ENCODE measurements around the gene TNFSF18.

Gene TNFSF18

GRCh38 chr1:173056365-173056764 lies 5.6 kb upstream of the TNFSF18 start:
- peaks cover 9% of the 10 kb centered on the region for H3K27me3 Mint-ChIP-seq (ENCODE audit: low read depth)
- no peaks in the 10 kb centered on the region for H3K36me3 Mint-ChIP-seq (ENCODE audit: low read depth)
- H3K9me3 Mint-ChIP-seq: no peaks in the 10 kb centered on the region
- H3K4me1 Mint-ChIP-seq (ENCODE audit: low read depth): no peaks in the 10 kb centered on the region
- H3K27ac Mint-ChIP-seq: no peak overlapping the region
- no peak overlapping the region for H3K4me3 Mint-ChIP-seq

GRCh38 chr1:173052681-173053196 lies 2.0 kb upstream of the TNFSF18 start:
- no peaks in the 10 kb centered on the region for H3K9me3 Mint-ChIP-seq
- no peak overlapping the region for H3K27ac Mint-ChIP-seq
- H3K27me3 Mint-ChIP-seq (ENCODE audit: low read depth): peaks cover 18% of the 10 kb centered on the region
- H3K4me1 Mint-ChIP-seq (ENCODE audit: low read depth): no peaks in the 10 kb centered on the region
- H3K4me3 Mint-ChIP-seq: no peak overlapping the region
- H3K36me3 Mint-ChIP-seq (ENCODE audit: low read depth): no peaks in the 10 kb centered on the region

GRCh38 chr1:173049322-173049633 lies 1.5 kb downstream of the TNFSF18 start:
- Mint-ChIP-seq H3K27ac (no peak overlapping the region), H3K4me1 (ENCODE audit: low read depth) (no peaks in the 10 kb centered on the region), H3K27me3 (ENCODE audit: low read depth) (peaks cover 14% of the 10 kb centered on the region), H3K36me3 (ENCODE audit: low read depth) (no peaks in the 10 kb centered on the region), H3K9me3 (no peaks in the 10 kb centered on the region), H3K4me3 (no peak overlapping the region)

DNA sequence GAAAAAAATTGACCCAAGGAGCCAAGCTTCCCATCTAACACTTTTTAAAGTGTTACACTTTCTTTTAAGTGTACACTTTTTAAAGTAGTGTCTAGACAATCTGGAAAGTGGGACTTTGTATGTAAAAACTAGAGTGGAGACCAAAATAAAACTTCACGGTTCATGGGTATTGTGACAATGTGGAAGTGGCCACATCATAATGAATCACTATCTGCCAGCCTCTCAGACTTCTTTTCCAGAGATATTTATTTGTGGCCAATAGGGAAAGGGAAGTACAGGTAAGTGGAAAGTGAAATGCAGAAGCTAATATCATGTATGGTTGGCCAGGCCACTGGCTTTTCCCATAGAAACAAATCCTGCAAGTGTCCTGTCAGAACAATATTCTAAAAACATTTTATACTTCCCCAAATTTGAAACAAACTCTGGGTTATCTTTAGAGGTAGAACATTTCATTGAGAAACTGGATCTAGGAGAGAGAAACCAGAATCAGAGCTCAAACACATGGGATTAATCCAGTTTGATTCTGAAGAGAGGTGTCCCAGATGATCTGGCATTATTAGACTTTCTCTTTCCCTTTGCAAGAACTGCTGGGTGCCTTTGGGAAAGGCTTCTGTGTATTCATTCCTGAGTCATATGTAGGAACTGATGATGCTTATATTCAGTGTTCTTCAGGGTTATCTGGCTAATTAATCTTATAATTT lies 2.0 kb downstream of the TNFSF18 start:
- Mint-ChIP-seq H3K9me3 (no peaks in the 10 kb centered on the region), H3K27me3 (ENCODE audit: low read depth) (peaks cover 10% of the 10 kb centered on the region), H3K4me3 (no peak overlapping the region), H3K4me1 (ENCODE audit: low read depth) (no peaks in the 10 kb centered on the region), H3K36me3 (ENCODE audit: low read depth) (no peaks in the 10 kb centered on the region), H3K27ac (no peak overlapping the region)

- Mint-ChIP-seq H3K36me3 (ENCODE audit: low read depth) (no peaks in the 10 kb centered on the region), H3K9me3 (no peaks in the 10 kb centered on the region), H3K27ac (no peak overlapping the region), H3K4me1 (ENCODE audit: low read depth) (peaks cover 6% of the 10 kb centered on the region), H3K4me3 (no peak overlapping the region), H3K27me3 (ENCODE audit: low read depth) (peaks cover 9% of the 10 kb centered on the region)
These were observed 6.1 kb downstream of the TNFSF18 start for GRCh38 chr1:173044656-173045055.

GRCh38 chr1:173043253-173043652 lies 7.5 kb downstream of the TNFSF18 start:
- Mint-ChIP-seq H3K27ac (no peak overlapping the region), H3K4me1 (ENCODE audit: low read depth) (peaks cover 14% of the 10 kb centered on the region), H3K4me3 (no peak overlapping the region), H3K9me3 (no peaks in the 10 kb centered on the region), H3K36me3 (ENCODE audit: low read depth) (no peaks in the 10 kb centered on the region), H3K27me3 (ENCODE audit: low read depth) (peaks cover 9% of the 10 kb centered on the region)

DNA sequence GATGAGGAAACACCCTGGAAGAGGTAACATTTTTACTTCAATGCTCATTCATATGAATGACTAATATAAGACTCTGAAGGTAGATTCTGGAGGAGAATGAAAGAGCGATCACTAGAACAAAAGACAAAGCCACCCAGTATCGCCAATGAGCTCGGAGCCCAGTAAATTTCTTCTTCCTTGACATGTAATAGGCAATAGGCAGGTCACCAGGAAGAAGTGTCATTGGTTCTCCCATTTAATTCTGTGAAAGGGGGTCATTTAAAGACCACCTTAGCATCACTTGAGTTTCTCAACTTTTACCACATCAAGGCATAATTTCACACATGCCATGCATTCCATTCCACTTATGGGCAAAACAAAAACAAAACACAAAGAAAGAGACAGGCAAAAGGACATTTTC lies 7.9 kb downstream of the TNFSF18 start:
- peaks cover 9% of the 10 kb centered on the region for H3K27me3 Mint-ChIP-seq (ENCODE audit: low read depth)
- H3K4me3 Mint-ChIP-seq: no peak overlapping the region
- H3K4me1 Mint-ChIP-seq (ENCODE audit: low read depth): peaks cover 14% of the 10 kb centered on the region
- H3K36me3 Mint-ChIP-seq (ENCODE audit: low read depth): no peaks in the 10 kb centered on the region
- H3K27ac Mint-ChIP-seq: no peak overlapping the region
- H3K9me3 Mint-ChIP-seq: no peaks in the 10 kb centered on the region

- Mint-ChIP-seq H3K4me3 (no peak overlapping the region), H3K27me3 (ENCODE audit: low read depth) (peaks cover 9% of the 10 kb centered on the region), H3K9me3 (no peaks in the 10 kb centered on the region)
These were observed 11.1 kb downstream of the TNFSF18 start for GRCh38 chr1:173039626-173040025.

DNA sequence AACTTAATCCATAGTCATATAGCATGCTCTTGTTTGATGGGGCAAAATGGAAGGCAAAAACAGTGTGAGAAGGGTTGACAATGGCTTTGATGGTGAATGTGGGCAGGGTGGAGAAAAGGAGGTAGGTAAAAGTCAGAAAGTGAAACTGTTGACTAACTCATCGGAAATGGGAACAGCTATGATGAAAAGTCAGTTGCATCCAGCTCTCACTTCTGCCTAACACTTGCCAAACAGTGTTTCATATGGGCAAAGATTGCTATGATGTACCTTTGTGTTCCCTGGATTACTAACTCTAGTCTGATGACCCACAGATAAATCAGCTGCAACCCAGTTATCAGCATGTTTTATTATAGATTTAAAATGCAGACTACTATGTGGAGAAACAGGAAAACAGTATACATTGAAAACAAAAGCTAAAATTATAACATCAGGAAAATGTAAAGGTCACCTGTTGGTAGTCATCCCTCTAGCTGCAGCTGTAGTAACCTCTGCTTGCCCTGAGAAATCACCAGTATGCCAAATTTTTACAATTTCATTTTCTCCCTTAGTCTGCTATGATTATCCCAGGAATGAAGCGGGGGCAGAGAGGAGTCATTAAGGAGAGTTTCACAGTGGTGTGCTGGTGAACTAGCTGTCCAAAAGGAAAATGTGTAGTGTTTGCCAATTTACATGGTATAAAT lies 11.7 kb downstream of the TNFSF18 start:
- Mint-ChIP-seq H3K27ac (no peak overlapping the region), H3K4me3 (no peak overlapping the region), H3K9me3 (no peaks in the 10 kb centered on the region), H3K4me1 (ENCODE audit: low read depth) (peaks cover 14% of the 10 kb centered on the region), H3K27me3 (ENCODE audit: low read depth) (peaks cover 9% of the 10 kb centered on the region), H3K36me3 (ENCODE audit: low read depth) (no peaks in the 10 kb centered on the region)

More at GRCh38 chr1:173039626-173040025, 11.1 kb downstream of the TNFSF18 start:
- peaks cover 14% of the 10 kb centered on the region for H3K4me1 Mint-ChIP-seq (ENCODE audit: low read depth)
- no peaks in the 10 kb centered on the region for H3K36me3 Mint-ChIP-seq (ENCODE audit: low read depth)
- H3K27ac Mint-ChIP-seq: no peak overlapping the region

DNA sequence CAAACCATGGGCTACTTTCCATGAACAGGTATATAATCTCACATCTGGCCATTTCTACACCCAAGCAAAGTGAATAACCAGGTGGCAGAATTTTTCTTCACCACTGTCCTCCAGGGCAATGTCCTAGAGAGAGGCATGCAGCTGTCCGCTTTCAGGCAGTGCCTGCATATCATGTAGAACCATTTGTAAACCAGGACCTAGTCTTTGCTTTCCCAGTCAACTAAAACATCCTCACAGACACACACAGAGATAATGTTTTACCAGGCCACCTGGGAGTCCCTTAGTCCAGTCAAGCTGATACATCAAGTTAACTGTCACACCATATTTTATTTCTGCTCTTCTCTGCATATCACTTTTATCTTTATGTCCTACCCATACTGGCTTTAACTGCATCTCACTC lies 26.2 kb downstream of the TNFSF18 start:
- Mint-ChIP-seq H3K4me3 (no peak overlapping the region), H3K4me1 (ENCODE audit: low read depth) (no peaks in the 10 kb centered on the region), H3K36me3 (ENCODE audit: low read depth) (no peaks in the 10 kb centered on the region), H3K27me3 (ENCODE audit: low read depth) (peaks cover 11% of the 10 kb centered on the region), H3K9me3 (no peaks in the 10 kb centered on the region), H3K27ac (no peak overlapping the region)

- Mint-ChIP-seq H3K4me1 (ENCODE audit: low read depth) (no peaks in the 10 kb centered on the region), H3K27me3 (ENCODE audit: low read depth) (peaks cover 8% of the 10 kb centered on the region), H3K4me3 (no peak overlapping the region), H3K27ac (no peak overlapping the region), H3K9me3 (no peaks in the 10 kb centered on the region), H3K36me3 (ENCODE audit: low read depth) (no peaks in the 10 kb centered on the region)
These were observed 27.4 kb downstream of the TNFSF18 start for GRCh38 chr1:173023343-173023742.

GRCh38 chr1:173020138-173020750 lies 30.5 kb downstream of the TNFSF18 start:
- Mint-ChIP-seq H3K4me1 (ENCODE audit: low read depth) (no peaks in the 10 kb centered on the region), H3K9me3 (no peaks in the 10 kb centered on the region), H3K36me3 (ENCODE audit: low read depth) (no peaks in the 10 kb centered on the region), H3K27me3 (ENCODE audit: low read depth) (peaks cover 6% of the 10 kb centered on the region), H3K27ac (peak overlapping the region; percentile 18), H3K4me3 (no peak overlapping the region)

- Mint-ChIP-seq H3K4me3 (no peak overlapping the region), H3K36me3 (ENCODE audit: low read depth) (no peaks in the 10 kb centered on the region), H3K27me3 (ENCODE audit: low read depth) (peaks cover 6% of the 10 kb centered on the region), H3K4me1 (ENCODE audit: low read depth) (no peaks in the 10 kb centered on the region), H3K9me3 (no peaks in the 10 kb centered on the region), H3K27ac (no peak overlapping the region)
These were observed 32.9 kb downstream of the TNFSF18 start for GRCh38 chr1:173017792-173018191.

- no peak overlapping the region for H3K27ac Mint-ChIP-seq
- H3K36me3 Mint-ChIP-seq (ENCODE audit: low read depth): no peaks in the 10 kb centered on the region
- H3K27me3 Mint-ChIP-seq (ENCODE audit: low read depth): peaks cover 6% of the 10 kb centered on the region
- no peaks in the 10 kb centered on the region for H3K9me3 Mint-ChIP-seq
- no peak overlapping the region for H3K4me3 Mint-ChIP-seq
- no peaks in the 10 kb centered on the region for H3K4me1 Mint-ChIP-seq (ENCODE audit: low read depth)
These were observed 34.3 kb downstream of the TNFSF18 start for GRCh38 chr1:173016419-173016818.

DNA sequence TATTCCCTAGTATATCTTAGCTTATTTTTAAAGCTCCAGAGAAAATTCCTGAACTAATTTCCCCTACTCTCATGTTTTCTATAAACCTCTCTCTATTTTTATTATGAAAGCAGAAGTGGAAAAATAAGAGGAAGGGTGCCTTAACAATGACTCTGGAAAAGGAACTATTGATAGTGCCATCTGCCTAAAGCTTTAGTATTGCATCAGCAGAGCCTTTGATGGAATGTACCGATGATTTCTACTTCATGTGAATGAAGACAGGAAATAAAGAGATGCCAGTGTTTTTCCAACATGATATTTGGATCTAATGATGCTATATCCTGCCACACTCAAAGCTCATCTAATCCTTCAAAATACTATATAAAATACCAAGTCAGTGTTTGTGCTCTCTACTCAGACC lies 35.1 kb downstream of the TNFSF18 start:
- Mint-ChIP-seq H3K9me3 (no peaks in the 10 kb centered on the region), H3K27me3 (ENCODE audit: low read depth) (peaks cover 2% of the 10 kb centered on the region), H3K27ac (no peak overlapping the region), H3K4me1 (ENCODE audit: low read depth) (no peaks in the 10 kb centered on the region), H3K36me3 (ENCODE audit: low read depth) (no peaks in the 10 kb centered on the region), H3K4me3 (no peak overlapping the region)

Data from T-helper 1 cell treated with Interleukin-12 subunit alpha and Interleukin-12 subunit beta and Interleukin-4 antibody, amounts not matched to agents 30 μg/mL and 1 μg/mL, for 36 hours (primary cell).